Tibial artery (tissue), 4 donors: ENCODE data around the gene COMT.

Experiments
- DNase-seq, 2 donors: peaks; one replicate each; pipeline ENCODE4 v3.0.0-alpha.2; 2019
- H3K27ac ChIP-seq, 2 donors: fragments of 200-600 bp; sonication (generic) in 1 of 2; 1 replicate in 1 of 2; 2 replicates in 1 of 2; pipeline ENCODE4 v1.5.1; 2018 to 2019; ENCODE audit warnings: mild to moderate bottlenecking in 1 of 2
- H3K27me3 ChIP-seq, 2 donors: fragments of 200-600 bp; sonication (generic) in 1 of 2; one replicate each; pipeline versions ENCODE4 v1.5.1 to v1.6.0; 2016 to 2019
- H3K36me3 ChIP-seq, 3 donors: fragments of 200-600 bp; sonication (generic) in 2 of 3; one replicate each; pipeline ENCODE4 v1.5.1; 2016 to 2019; ENCODE audit warnings: mild to moderate bottlenecking in 2 of 3
- H3K4me1 ChIP-seq, 4 donors: fragments of 200-600 bp; sonication (generic) in 2 of 4; 1 replicate in 3 of 4; 2 replicates in 1 of 4; pipeline ENCODE4 v1.5.1; 2016 to 2019
- H3K4me3 ChIP-seq, 2 donors: fragments of 200-600 bp; sonication (generic) in 1 of 2; 1 replicate in 1 of 2; 2 replicates in 1 of 2; pipeline ENCODE4 v1.5.1; 2018 to 2019; ENCODE audit warnings: mild to moderate bottlenecking in 2 of 2
- H3K9me3 ChIP-seq, 3 donors: fragments of 200-600 bp; sonication (generic) in 1 of 3; one replicate each; pipeline ENCODE4 v1.5.1; 2016 to 2019
- CTCF ChIP-seq, 2 experiments: fragments of 200-600 bp in 1 of 2; fragments of 450-650 bp in 1 of 2; IDR thresholded peaks; one replicate each; pipeline ENCODE4 v1.5.1; 2017 to 2019; ENCODE audit warnings: antibody characterized with exemption in 2 of 2, mild to moderate bottlenecking in 1 of 2, moderate library complexity in 1 of 2
- intact Hi-C: fragments of 100-400 bp; cut with DNase I; formaldehyde crosslinking; loops from one replicate; pipeline ENCODE4 v1.15.0; 2023; ENCODE audit warnings: low total_unique reads

The COMT gene

DNA sequence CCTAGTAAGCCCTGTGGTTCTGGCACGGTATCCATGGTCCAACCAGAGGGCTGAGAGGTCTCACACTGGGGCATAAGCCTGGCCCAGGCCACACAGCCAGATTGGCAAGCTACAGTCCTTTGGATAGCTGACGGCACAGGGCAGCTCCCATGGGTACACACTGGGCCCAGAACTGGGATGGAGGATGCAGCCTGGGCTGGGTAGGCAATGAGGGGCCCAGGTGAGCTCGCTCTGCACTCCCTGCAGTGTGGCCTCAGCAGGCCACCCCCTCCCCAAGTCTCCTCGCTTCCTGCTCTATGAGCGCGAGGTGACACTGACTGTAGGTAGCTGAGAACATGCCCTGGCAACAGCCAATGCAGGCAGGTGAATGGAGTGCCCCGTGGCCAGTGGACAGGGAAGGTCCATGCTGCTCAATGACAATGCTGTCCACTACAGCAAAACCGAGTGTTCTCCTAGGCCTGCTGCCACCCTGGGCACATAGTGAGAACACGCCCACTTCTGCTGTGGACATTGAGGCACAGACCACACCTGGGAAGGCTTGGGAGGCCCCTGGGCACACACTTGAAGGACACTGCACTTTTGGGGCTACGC, 71.3 kb downstream of the COMT start:
- DNase-seq, result no peak
- Histone ChIP-seq H3K36me3 (no peaks in the 10 kb centered on the region), H3K4me3 (no peak overlapping the region), H3K9me3 (no peaks in the 10 kb centered on the region), H3K27ac (no peak overlapping the region), H3K4me1 (peaks cover 0 to 42% (median 28%) of the 10 kb centered on the region in 4 donors), H3K27me3 (no peaks in the 10 kb centered on the region)
- intact Hi-C loops, result loop anchor here (1.0 kb wide), 1 partner anchor 43 kb away; no protein-coding TSS in a partner anchor
- no peak for TF ChIP-seq CTCF (IDR thresholded peaks at IDR 0.05)

GRCh38 chr22:20013382-20013871, 71.9 kb downstream of the COMT start:
- Histone ChIP-seq H3K27ac (no peak overlapping the region), H3K4me1 (peaks cover 0 to 42% (median 28%) of the 10 kb centered on the region in 4 donors), H3K36me3 (no peaks in the 10 kb centered on the region), H3K9me3 (no peaks in the 10 kb centered on the region), H3K27me3 (no peaks in the 10 kb centered on the region), H3K4me3 (no peak overlapping the region)
- peak; percentile 91 to 97 for TF ChIP-seq CTCF (IDR thresholded peaks at IDR 0.05)
- intact Hi-C loops, result loop anchor here (1.0 kb wide), 1 partner anchor 43 kb away; no protein-coding TSS in a partner anchor
- DNase-seq, result peak in 1 of 2 donors; percentile 76

DNA sequence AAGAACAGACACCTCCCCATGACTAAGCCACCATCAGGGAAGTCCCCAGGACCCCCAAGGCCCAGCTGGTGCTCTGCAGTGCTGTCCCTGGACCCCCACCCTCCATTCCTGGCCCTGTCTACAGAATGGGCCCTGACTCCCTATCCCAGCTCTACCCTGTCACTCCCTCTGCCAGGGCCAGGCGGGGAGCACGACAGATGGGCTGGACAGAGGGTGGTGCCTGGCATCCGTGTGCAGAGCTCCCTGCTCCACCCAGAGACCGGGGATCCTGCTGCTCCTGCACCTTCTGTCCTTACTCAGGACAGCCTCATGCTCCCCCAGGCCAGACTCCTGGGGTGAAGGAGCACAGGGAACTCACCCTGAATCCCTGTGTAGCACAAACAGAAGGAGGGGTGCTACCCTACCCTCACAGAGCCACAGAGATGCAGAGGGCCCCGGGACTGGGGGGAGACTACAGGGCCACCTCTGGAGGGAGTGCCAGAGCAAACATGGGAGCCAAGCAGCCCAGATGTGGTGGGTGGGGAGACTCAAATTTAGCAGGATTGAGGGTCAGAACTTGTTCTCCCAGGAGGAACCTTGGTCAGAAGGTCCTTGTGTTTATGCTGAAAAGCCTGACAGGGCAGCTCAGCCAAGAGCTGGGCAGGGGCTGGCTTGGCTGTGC, 73.1 kb downstream of the COMT start:
- Histone ChIP-seq H3K4me1 (peaks cover 0 to 42% (median 28%) of the 10 kb centered on the region in 4 donors), H3K36me3 (no peaks in the 10 kb centered on the region), H3K27me3 (no peaks in the 10 kb centered on the region), H3K27ac (peak overlapping the region in 1 of 2 donors; percentile 4), H3K4me3 (no peak overlapping the region), H3K9me3 (no peaks in the 10 kb centered on the region)
- DNase-seq, result peak in 1 of 2 donors; percentile 59
- intact Hi-C loops, result no loop called here
- TF ChIP-seq CTCF (IDR thresholded peaks at IDR 0.05), result no peak

- Histone ChIP-seq H3K9me3 (no peaks in the 10 kb centered on the region), H3K27me3 (no peaks in the 10 kb centered on the region), H3K4me1 (peaks cover 0 to 44% (median 30%) of the 10 kb centered on the region in 4 donors), H3K27ac (no peak overlapping the region), H3K4me3 (no peak overlapping the region), H3K36me3 (no peaks in the 10 kb centered on the region)
- intact Hi-C loops, result no loop called here
- no peak for TF ChIP-seq CTCF (IDR thresholded peaks at IDR 0.05)
- DNase-seq, result no peak
Measured at GRCh38 chr22:20015187-20015625, 73.6 kb downstream of the COMT start.

- Histone ChIP-seq H3K4me1 (peaks cover 0 to 49% (median 33%) of the 10 kb centered on the region in 4 donors), H3K27me3 (no peaks in the 10 kb centered on the region), H3K9me3 (no peaks in the 10 kb centered on the region), H3K27ac (peak overlapping the region; percentile 46 to 54), H3K36me3 (no peaks in the 10 kb centered on the region), H3K4me3 (peak overlapping the region; percentile 63 to 77)
- intact Hi-C loops, result no loop called here
- TF ChIP-seq CTCF (IDR thresholded peaks at IDR 0.05), result no peak
- DNase-seq, result peak in 1 of 2 donors; percentile 65
Measured at GRCh38 chr22:20015971-20016733, 74.6 kb downstream of the COMT start.
